ENCODE results near the gene POLL. TPM values are rescaled to one million over a fixed set of nuclear protein-coding genes. Genes with fewer than 3 reads are reported as not detected.

Gene POLL
- total RNA-seq, 1 experiment from 2014 or later: 46.2 TPM

- TF ChIP-seq ZNF263 (CRISPR knock-in tag; IDR thresholded peaks at IDR 0.05; ENCODE audit: low read depth) (no peak), ZNF423 (CRISPR knock-in tag; IDR thresholded peaks at IDR 0.05) (no peak)
These were observed 25.6 kb upstream of the POLL start (continued) for GRCh38 chr10:101613646-101614045.

- no peak for ATAC-seq
- Mint-ChIP-seq H3K27ac (no peak overlapping the region), H3K27me3 (ENCODE audit: low read depth) (no peaks in the 10 kb centered on the region), H3K4me3 (no peak overlapping the region), H3K4me1 (peaks cover 22% of the 10 kb centered on the region), H3K36me3 (peaks cover 15% of the 10 kb centered on the region), H3K9me3 (no peaks in the 10 kb centered on the region)
- TF ChIP-seq ZNF317 (CRISPR knock-in tag; IDR thresholded peaks at IDR 0.05; ENCODE audit: borderline replicate concordance, low read depth) (no peak), RELA (CRISPR knock-in tag; IDR thresholded peaks at IDR 0.05; ENCODE audit: borderline replicate concordance) (no peak)
- POLR2A ChIA-PET: no interaction called here
- DNase-seq (ENCODE audit: low spot score): no peak
- CTCF ChIA-PET: interaction anchor here (0.9 to 8.5 kb wide), 3 partner anchors 7 to 168 kb away, joined by 3 to 167 read pairs (median 8); no protein-coding TSS in a partner anchor
These were observed 24.8 kb upstream of the POLL start for GRCh38 chr10:101612872-101613271.

- no peak for ATAC-seq
- no peaks in the 10 kb centered on the region for H3K9me3 Mint-ChIP-seq
- H3K4me1 Mint-ChIP-seq: peaks cover 23% of the 10 kb centered on the region
- no peak overlapping the region for H3K4me3 Mint-ChIP-seq
- no peak for DNase-seq (ENCODE audit: low spot score)
- ChIA-PET CTCF (interaction anchor here (8.5 kb wide), 1 partner anchor 7 kb away, joined by 167 read pairs; no protein-coding TSS in a partner anchor), POLR2A (no interaction called here)
- H3K27ac Mint-ChIP-seq: no peak overlapping the region; the same call in 1 of the 2 replicates
- no peaks in the 10 kb centered on the region for H3K27me3 Mint-ChIP-seq (ENCODE audit: low read depth)
- H3K36me3 Mint-ChIP-seq: peaks cover 15% of the 10 kb centered on the region
- TF ChIP-seq EMX1 (CRISPR knock-in tag; IDR thresholded peaks at IDR 0.05): no peak
- no peak for TF ChIP-seq KAT7 (CRISPR knock-in tag; IDR thresholded peaks at IDR 0.05; ENCODE audit: borderline replicate concordance)
- no peak for TF ChIP-seq GRHL2 (CRISPR knock-in tag; IDR thresholded peaks at IDR 0.05; ENCODE audit: insufficient replicate concordance, severe bottlenecking)
- no peak for TF ChIP-seq CTCF (IDR thresholded peaks at IDR 0.05)
- TF ChIP-seq ATF1 (CRISPR knock-in tag; IDR thresholded peaks at IDR 0.05): no peak
- no peak for TF ChIP-seq FOXJ3 (CRISPR knock-in tag; IDR thresholded peaks at IDR 0.05; ENCODE audit: borderline replicate concordance)
These were observed 24.0 kb upstream of the POLL start for GRCh38 chr10:101612086-101612485.

- peaks cover 18% of the 10 kb centered on the region for H3K36me3 Mint-ChIP-seq
- no peak overlapping the region for H3K4me3 Mint-ChIP-seq
These were observed 23.2 kb upstream of the POLL start for GRCh38 chr10:101611096-101611905.

More at GRCh38 chr10:101611096-101611905, 23.2 kb upstream of the POLL start:
- DNase-seq (ENCODE audit: low spot score): no peak
- ChIA-PET CTCF (interaction anchor here (1.8 kb wide), 1 partner anchor 170 kb away, joined by 5 read pairs; no protein-coding TSS in a partner anchor), POLR2A (no interaction called here)
- H3K27me3 Mint-ChIP-seq (ENCODE audit: low read depth): no peaks in the 10 kb centered on the region
- ATAC-seq: no peak
- H3K4me1 Mint-ChIP-seq: peaks cover 26% of the 10 kb centered on the region
- TF ChIP-seq USF1 (CRISPR knock-in tag; IDR thresholded peaks at IDR 0.05): no peak
- TF ChIP-seq FOXK1 (CRISPR knock-in tag; IDR thresholded peaks at IDR 0.05): no peak
- no peak for TF ChIP-seq ARID4B (CRISPR knock-in tag; IDR thresholded peaks at IDR 0.05; ENCODE audit: borderline replicate concordance)
- H3K9me3 Mint-ChIP-seq: no peaks in the 10 kb centered on the region
- H3K27ac Mint-ChIP-seq: peak overlapping the region; percentile 27; the same call in 1 of the 2 replicates

Data from WTC11 (cell line).